Measurements from ENCODE around the gene SIRT2. TPM values are rescaled to one million over a fixed set of nuclear protein-coding genes. Genes with fewer than 3 reads are reported as not detected.

The SIRT2 gene
- total and polyA plus RNA-seq, 12 donors = 46.3 to 103 (median 72.6) TPM

DNA sequence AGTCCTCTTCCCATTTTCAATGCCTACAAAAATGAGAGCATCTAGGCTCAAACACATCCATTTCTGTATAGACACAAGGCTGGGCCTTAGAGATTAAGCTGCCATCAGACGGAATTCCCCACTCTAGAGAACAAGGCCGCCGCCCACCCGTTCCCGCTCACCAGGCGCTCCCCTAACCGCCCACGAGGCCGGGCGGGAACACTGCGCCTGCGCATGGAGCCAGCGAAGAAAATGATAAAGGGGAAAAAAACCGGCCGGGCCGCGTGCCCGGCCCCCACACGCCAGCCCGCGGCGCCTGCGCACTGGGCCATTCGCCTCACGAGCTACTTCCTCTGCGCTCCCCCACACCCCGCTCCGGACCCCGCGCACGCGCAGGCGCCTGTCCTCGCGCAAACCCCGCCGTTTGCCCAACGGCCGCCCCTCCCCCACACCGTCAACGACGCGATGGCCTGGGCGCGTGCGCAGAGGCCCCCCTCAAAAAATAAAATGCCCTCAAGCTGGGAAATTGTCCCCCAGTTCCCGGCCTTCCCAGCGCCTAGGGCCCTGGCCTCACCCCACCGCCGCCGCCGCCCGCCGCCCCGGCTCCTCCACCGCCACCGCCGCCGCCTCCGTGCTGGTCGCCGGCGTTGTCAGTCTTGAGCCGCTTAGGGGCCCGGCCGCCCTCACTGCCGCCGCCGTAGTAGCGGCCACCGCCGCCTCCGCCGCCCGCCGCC lies 50.1 kb downstream of the SIRT2 start:
- Histone ChIP-seq H3K4me1 (peaks cover 17 to 63% (median 47%) of the 10 kb centered on the region in 9 donors), H3K36me3 (peaks cover 0 to 43% (median 35%) of the 10 kb centered on the region in 9 donors), H3K27ac (peak overlapping the region; percentile 99 to 100 (median 100)), H3K27me3 (no peaks in the 10 kb centered on the region), H3K4me3 (peak overlapping the region; percentile 69 to 98 (median 86)), H3K9me3 (no peaks in the 10 kb centered on the region)
- intact Hi-C loops (cut with DNase I) = loop anchor here in 5 of 10 donors (1.0 to 10.0 kb wide), 7 partner anchors 19 to 215 kb away; partner anchors contain the start of genes ECH1 (in 1 of the 5), MRPS12 (in 1 of the 5), NFKBIB (in 1 of the 5) and SARS2 (in 1 of the 5)
- ATAC-seq = peak; percentile 37 to 66 (median 60)
- WGBS, 2 donors = 0% methylated on average over 70 to 71 of the region's 76 CpGs
- DNase-seq = peak; percentile 97 to 98
- TF ChIP-seq, protein P1, sequence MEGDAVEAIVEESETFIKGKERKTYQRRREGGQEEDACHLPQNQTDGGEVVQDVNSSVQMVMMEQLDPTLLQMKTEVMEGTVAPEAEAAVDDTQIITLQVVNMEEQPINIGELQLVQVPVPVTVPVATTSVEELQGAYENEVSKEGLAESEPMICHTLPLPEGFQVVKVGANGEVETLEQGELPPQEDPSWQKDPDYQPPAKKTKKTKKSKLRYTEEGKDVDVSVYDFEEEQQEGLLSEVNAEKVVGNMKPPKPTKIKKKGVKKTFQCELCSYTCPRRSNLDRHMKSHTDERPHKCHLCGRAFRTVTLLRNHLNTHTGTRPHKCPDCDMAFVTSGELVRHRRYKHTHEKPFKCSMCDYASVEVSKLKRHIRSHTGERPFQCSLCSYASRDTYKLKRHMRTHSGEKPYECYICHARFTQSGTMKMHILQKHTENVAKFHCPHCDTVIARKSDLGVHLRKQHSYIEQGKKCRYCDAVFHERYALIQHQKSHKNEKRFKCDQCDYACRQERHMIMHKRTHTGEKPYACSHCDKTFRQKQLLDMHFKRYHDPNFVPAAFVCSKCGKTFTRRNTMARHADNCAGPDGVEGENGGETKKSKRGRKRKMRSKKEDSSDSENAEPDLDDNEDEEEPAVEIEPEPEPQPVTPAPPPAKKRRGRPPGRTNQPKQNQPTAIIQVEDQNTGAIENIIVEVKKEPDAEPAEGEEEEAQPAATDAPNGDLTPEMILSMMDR (IDR thresholded peaks at IDR 0.05) = no peak

DNA sequence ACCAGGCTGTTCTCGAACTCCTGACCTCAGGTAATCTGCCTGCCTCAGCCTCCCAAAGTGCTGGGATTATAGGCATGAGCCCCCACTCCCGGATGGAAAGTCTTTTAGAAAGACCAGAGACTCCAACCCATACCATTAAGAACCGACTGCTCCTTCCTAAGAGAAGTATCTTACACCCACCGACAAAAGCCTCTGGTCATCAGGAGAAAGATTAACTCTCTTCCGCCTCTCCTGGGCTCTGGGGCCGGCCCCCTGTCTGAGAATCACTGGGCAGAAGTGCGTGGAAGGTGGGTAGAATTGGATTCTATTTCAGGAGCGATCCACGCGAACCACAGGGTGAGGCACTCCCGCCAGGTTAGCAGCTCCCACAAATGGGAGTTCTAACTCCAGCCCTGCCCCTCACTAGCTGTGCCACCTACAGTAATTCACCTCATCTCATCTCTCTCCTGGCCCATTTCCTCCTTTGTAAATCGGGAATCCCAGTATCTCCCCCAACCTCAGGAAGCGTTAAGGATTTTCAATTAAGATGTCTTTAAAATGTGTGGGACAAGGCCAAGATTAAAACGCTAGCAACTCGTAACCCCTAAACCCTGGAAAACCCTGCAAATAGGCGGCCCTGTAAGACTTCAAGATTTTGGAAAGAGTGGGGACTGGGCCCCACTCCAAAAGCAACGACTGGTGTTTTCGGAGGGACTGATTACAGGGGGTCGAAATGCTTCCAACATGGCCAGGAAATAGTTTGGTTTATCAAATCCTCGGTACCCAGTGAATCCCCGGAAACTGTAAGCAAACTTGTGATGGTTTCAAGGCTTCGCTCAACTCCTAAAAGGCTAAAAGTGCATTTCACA lies 50.9 kb downstream of the SIRT2 start:
- WGBS, 2 donors = 15 to 19% methylated on average over 22 of the region's 22 CpGs
- H3K36me3 ChIP-seq = peaks cover 1 to 51% (median 43%) of the 10 kb centered on the region in 9 donors
- peaks cover 17 to 69% (median 47%) of the 10 kb centered on the region in 9 donors for H3K4me1 ChIP-seq
- ATAC-seq (no peak), DNase-seq (no peak)
- H3K27me3 ChIP-seq = no peaks in the 10 kb centered on the region
- TF ChIP-seq, protein P1 (IDR thresholded peaks at IDR 0.05) = no peak
- peak overlapping the region; percentile 99 to 100 (median 100) for H3K27ac ChIP-seq
- peak overlapping the region; percentile 69 to 98 (median 86) for H3K4me3 ChIP-seq
- no peaks in the 10 kb centered on the region for H3K9me3 ChIP-seq
- intact Hi-C loops (cut with DNase I) = loop anchor here in 5 of 10 donors (1.0 to 10.0 kb wide), 7 partner anchors 18 to 214 kb away; partner anchors contain the start of genes ECH1 (in 1 of the 5), MRPS12 (in 1 of the 5), NFKBIB (in 1 of the 5) and SARS2 (in 1 of the 5)

DNA sequence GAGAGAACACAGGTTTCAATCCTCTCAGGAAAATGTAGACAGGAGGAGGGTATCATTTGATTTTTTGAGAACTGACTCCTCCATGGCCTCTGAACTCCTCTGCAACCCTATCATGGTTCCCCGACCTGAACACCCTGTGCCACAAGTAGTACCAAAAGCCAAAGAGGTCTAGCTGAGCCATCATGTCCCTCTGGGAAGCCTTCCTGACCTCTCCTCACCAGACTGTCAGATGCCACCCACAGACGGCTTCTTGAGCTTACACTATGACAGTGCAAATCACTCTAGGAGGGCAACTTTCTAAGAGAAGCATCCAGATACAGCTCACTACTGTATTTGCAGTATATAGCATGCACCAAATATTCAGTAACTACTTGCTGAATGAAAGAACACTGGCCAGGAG lies 53.3 kb downstream of the SIRT2 start:
- 62 to 67% methylated on average over 2 of the region's 2 CpGs for whole genome bisulfite sequencing, 2 donors
- Histone ChIP-seq H3K27ac (no peak overlapping the region), H3K36me3 (peaks cover 4 to 75% (median 67%) of the 10 kb centered on the region in 9 donors), H3K27me3 (no peaks in the 10 kb centered on the region), H3K9me3 (no peaks in the 10 kb centered on the region), H3K4me3 (no peak overlapping the region), H3K4me1 (peaks cover 17 to 69% (median 44%) of the 10 kb centered on the region in 9 donors)
- intact Hi-C loops (cut with DNase I) = loop anchor here in 4 of 10 donors (5.0 to 10.0 kb wide), 4 partner anchors 111 to 211 kb away; no protein-coding TSS in a partner anchor
- TF ChIP-seq, protein P1 (IDR thresholded peaks at IDR 0.05) = no peak
- DNase-seq (no peak), ATAC-seq (no peak)

All from heart right ventricle (tissue), 16 donors.